Astrocyte of the cerebellum (primary cell): ENCODE data around the gene AUP1.

Experiments
- DNase-seq: peaks from one replicate; pipeline ENCODE4 v3.0.0-alpha.2; 2011; ENCODE audit warnings: low read depth
- H3K4me3 ChIP-seq: 2 replicates; pipeline ENCODE4 v1.5.1; 2011; ENCODE audit warnings: mild to moderate bottlenecking, low read depth, low read length, moderate library complexity
- in situ Hi-C: cut with HindIII; loops from 2 replicates; pipeline ENCODE4 v1.10.0; 2017; ENCODE audit warnings: low sequenced_read_pairs
- TF ChIP-seq, protein P1 (sequence below): IDR thresholded peaks from 2 replicates; pipeline ENCODE4 v1.5.1; 2012; ENCODE audit warnings: low read length, low read depth, moderate library complexity, mild to moderate bottlenecking; ENCODE audit errors: missing control alignments

AUP1 gene

DNA sequence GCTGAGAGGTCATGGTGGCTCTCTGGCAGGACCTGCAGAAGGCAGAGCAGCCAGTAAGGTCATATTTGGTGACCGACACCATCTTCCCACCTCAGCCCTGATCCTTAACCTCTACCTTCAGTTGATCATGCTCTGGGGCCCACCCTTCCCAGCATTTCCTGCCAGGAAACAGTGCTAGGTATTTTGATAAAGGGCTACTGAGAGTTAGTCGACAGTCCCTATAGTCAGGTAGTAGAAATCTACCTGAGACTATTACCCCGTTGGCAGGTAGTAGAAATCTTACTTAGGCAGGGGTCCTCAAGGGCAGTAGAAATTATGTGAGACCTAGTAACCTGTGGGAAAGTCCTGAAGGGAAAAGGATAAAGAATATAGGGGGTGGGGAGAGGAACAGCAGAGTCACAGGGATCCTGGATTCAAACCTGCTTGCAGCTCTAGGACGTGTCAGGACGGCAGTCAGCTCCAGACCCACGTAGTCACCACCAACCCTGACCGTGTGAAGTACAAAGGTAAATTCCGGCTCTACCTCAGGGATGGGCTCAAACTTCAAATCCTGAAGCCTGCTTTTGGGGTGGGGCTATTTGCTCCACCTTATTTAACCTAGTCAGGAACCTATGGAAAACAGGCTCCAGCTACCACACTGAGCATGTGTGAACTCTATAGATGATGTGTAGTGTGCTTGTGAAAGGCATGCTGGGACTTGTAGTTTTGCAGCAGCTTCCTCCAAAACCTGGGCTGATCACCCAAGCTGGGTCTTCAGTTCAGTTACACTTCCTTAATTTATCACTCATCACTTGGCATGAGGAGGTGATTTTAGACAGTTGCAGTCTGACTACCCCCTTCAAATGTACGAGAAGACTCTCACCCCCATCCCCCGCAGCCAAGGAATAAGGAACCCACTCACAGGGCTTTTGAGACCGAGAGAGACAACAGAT is 3.5 kb downstream of the AUP1 start, which contains the start of gene DQX1:
Gene DQX1, minus strand, starts transcription at position 515 of the 932 bp plus-strand sequence. Its CDS starts 502 bp downstream, at position 13.
- DNase-seq, result no peak
- in situ Hi-C loops, result loop anchor here (5.0 kb wide), 1 partner anchor 89 kb away; no protein-coding TSS in a partner anchor
- no peak within 1 kb of the TSS for H3K4me3 ChIP-seq
- TF ChIP-seq, protein P1, sequence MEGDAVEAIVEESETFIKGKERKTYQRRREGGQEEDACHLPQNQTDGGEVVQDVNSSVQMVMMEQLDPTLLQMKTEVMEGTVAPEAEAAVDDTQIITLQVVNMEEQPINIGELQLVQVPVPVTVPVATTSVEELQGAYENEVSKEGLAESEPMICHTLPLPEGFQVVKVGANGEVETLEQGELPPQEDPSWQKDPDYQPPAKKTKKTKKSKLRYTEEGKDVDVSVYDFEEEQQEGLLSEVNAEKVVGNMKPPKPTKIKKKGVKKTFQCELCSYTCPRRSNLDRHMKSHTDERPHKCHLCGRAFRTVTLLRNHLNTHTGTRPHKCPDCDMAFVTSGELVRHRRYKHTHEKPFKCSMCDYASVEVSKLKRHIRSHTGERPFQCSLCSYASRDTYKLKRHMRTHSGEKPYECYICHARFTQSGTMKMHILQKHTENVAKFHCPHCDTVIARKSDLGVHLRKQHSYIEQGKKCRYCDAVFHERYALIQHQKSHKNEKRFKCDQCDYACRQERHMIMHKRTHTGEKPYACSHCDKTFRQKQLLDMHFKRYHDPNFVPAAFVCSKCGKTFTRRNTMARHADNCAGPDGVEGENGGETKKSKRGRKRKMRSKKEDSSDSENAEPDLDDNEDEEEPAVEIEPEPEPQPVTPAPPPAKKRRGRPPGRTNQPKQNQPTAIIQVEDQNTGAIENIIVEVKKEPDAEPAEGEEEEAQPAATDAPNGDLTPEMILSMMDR, result no peak

DNA sequence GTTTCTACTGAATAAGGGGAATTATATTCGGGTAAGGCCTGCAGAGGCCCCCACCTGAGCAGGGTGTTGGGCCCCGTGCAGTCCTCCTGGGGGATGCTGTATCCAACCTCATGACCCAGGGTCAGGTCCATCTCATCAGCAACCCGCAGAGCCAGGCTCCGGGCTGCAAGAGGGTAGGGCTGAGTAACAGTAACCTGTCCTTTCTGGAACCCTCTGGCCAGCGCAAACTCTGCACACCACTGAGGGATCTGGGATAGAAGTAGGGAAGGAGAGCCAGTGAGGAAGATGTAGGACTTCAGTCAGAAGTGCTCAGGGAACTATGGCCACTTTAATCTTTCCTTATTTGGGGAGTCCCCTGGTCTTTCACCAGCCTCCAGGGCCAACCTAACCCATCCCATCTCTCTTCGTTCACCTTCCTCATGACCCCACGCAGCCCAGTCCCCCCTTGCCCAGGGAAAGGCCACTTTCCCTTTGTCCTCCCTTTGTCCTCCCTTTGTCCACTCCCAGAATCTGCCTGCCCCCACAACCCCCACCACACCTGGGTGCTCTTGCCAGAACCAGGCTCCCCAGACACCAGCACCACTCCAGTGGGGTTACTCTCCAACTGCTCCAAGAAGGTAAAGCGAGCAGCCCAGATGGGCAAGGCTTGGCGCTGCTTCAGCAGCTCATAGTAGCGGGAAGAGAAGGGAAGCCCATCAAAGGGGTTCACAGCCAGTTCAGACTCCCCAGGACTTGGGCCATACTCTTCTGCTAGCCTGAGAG is 4.4 kb downstream of the AUP1 start:
- H3K4me3 ChIP-seq, result no peak overlapping the region
- in situ Hi-C loops, result loop anchor here (5.0 kb wide), 1 partner anchor 88 kb away; no protein-coding TSS in a partner anchor
- TF ChIP-seq, protein P1, result no peak
- DNase-seq, result no peak

DNA sequence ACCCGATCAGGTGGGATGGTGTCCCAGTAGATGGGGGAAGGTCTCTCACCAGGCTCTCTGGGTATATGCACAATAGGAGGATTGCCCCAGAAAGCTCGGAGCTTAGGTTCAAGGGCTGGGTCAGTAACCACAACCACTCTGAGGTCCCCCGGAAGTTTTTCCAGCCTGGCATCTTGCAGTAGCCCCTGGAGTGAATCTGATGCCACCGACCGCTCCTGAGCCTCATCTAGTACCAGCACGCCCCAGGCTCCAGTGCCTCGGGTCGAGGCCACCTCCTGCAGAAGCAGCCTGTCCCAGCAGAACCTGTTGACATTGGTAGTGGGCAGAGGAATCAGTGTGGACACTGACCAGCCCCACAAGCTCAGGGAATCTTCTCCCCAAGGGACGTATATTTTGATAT is 5.5 kb downstream of the AUP1 start:
- TF ChIP-seq, protein P1, result no peak
- in situ Hi-C loops, result no loop called here
- H3K4me3 ChIP-seq, result no peak overlapping the region
- no peak for DNase-seq

DNA sequence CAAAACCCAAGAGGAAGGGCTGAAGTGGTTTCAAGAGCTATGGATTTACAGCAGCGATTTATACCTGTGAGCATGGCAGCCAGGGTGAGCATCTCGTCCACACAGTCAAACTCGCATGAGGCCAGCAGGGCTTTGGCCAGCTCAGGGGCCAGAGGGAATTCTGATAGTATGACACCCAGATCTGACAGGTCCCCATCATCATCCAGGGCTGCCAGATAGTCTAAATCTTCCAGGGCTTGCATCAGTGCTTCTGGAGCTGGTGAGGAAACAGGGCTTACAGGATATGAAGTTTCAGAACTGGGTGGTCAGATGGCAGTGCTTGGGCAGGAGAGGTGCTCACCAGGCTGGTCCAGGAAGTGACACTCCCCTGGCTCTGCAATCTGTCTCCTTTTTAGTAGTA is 7.0 kb downstream of the AUP1 start:
- in situ Hi-C loops, result no loop called here
- no peak for DNase-seq
- H3K4me3 ChIP-seq, result no peak overlapping the region
- TF ChIP-seq, protein P1, result no peak

DNA sequence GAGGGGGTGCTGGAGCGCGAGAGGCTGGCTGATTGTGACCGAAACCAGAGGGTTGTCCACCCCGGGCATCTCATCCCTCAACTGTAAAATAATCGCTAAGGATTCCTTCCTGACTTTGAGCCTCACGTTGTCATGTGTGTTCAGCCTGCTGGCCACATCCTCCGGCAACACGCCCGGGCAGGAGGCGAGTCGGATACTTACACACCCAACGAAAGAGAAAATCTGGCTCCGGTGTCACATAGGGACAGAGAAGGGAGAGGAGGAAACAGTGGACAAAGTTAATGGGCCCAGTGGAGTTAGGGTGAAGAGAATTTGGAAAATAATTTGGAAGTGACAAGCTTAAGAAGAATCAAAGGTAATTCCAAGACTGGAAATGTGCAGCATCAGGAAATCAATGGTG is 12.9 kb downstream of the AUP1 start:
- in situ Hi-C loops, result no loop called here
- no peak for DNase-seq
- H3K4me3 ChIP-seq, result no peak overlapping the region
- TF ChIP-seq, protein P1, result no peak

DNA sequence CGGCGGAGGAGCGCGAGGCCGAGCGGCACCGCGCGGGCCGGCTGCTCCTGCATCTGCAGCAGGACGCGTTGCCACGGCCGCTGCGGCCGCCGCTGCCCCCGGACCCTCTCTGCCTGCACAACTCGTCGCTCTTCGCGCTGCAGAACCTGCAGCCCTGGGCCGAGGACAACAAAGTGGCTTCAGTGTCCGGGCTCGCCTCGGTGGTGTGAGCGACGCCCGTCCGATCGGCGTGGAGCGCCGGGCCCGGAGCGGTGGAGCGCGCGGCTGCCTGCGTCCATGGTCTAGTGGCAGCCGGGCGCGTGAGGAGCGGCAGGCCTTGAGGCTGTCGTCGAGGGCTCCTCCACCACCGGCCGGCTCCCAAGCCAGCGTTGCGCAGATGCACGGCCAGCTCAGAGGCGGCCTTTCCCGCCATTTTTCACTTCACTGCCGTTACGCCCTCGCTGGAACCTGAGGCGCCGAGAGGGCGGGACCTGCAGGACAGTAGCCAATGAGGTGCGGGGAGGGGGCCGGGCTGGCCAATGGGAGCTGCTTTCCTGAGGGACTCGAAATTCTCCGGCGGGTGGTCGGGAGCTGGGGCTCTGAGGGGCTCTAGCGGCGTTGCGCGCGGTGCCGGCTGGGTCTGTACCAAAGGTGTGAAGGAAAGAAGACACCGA is 13.4 kb downstream of the AUP1 start:
- no peak for DNase-seq
- in situ Hi-C loops, result no loop called here
- no peak overlapping the region for H3K4me3 ChIP-seq
- TF ChIP-seq, protein P1, result no peak
